Activated T-helper 1 cell treated with Interleukin-2 at 50 U/mL for 16 hours (primary cell): ENCODE measurements around the gene ADSL.

Experiments used
- DNase-seq: peaks from one replicate; pipeline ENCODE4 v3.0.0-alpha.2; 2020; ENCODE audit warnings: low read depth

The ADSL gene

DNA sequence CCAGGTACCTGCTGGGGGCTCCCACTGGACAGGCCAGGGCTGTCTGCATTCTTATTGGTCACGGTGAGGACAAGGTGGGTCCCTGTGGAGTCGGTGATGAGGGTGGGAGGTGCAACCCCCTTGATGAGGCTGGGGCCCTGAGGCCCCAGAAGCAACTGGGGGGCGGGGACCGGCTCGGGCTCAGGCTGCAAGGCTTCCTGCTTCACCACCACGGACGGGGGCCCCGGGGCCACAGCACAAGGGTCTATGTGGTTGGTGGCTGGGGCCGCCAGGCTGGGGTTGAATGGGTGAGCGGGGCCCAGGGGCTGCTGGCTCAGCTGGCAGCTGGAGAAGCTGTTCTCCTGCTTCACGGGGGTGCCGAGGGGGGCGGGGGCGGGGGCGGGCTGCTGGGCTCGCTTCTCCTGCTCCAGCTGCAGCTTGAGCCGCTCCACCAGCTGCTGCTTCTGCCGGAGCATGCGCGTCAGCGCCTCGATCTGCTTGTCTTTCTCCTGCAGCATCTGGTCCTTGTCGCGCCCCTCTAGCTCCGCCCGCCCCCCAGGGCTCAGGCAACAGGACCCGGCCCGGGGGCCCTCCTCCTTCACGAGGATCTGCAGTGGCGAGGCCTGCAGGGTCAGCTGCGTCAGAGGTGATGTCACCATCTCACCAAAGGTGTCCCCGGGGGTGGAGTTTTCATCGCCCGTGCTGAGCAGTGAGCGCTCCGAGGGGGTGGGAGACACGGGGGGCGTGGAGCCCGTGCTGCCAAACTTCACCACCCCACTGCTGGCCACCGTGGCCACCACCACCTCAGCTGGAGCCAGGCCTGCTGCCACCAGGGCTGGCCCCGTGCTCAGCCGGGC is 72.3 kb downstream of the ADSL start:
- no peak for DNase-seq

DNA sequence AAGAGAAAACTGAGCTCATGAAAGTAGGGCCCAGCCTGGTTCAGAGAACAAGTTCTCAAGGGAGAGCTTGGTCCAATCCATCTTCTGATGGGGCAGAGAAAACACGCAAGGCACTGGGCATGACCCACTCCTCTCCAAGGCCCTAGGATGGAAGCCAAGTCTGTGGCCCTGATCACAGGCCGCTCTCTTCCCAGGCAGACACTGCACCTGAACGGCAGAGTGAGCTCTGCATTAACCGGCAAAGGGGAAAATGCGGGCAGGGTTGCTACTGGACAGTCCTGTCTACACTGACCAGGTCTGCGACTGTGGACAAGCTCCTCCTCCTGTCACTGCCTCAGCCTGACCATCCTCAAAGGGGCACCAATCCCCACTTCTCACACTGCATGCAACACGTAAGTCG is 73.4 kb downstream of the ADSL start:
- DNase-seq = no peak

DNA sequence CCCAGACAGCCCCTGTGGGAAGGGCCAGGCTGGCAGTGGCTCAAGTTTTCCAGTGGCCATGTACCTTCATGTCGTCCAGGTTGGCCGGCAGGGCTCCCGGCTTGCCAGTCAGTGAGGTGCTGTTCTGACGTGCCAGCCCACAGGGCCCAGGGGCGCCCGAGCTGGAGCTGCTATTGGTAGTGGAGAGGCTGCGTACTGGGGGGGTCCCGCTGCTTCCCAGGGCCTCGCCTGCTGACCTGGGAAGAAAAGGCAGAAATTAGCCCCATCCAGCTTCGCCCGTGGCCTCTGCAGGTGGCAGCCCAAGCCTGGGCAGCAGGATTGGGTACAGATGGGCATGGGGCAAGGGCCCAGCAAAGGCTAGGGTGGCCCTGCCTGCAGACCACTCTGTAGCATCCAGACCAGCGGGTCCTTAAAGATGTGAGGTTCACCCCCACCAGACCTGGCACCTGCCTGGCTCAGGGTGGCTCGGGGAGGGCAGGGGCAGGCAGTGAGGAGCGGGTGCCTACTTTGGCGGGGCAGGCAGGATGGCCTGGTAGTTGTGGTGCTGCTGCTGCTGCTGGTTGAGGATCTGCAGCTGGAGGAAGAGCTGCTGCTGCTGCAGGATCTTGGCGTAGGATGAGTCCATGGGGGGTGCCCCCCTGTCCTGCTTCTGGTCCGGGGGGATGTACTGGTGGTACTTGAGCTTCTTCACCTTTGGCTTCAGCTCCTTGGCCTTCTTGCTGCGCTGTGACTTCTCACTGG is 74.2 kb downstream of the ADSL start:
- DNase-seq = no peak

DNA sequence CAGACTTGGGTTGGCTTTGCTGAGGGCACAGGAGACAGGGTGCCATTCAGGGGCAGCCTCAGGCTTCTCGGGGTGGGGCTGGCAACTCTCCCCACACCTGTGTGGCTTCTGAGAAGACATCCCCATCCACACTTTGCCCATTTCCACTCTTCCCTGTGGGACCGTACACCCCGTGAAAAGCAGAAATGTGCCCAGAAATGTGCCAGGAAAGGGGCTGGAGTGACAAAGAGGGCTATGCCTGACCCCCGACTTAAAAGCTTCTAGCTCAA is 74.7 kb downstream of the ADSL start:
- no peak for DNase-seq

DNA sequence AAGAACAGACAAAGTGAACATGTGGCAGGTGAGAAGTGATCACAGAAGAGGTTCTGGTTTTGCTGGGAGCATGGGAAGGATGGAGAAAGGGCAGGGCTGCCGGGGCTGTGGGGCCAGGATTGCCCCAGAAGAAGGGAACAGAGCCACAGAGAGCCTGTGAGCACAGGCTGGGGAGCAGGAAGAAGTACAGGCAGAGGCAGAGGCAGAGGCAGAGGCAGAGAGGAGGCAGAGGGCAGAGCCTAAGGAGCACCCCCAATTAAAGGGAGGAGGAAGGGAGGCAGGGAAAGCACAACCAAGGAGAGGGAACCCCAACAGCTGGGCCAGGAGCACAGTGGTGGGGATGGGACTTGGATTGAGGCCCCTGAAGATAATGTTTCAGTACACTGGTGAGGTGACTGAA is 75.6 kb downstream of the ADSL start:
- no peak for DNase-seq

DNA sequence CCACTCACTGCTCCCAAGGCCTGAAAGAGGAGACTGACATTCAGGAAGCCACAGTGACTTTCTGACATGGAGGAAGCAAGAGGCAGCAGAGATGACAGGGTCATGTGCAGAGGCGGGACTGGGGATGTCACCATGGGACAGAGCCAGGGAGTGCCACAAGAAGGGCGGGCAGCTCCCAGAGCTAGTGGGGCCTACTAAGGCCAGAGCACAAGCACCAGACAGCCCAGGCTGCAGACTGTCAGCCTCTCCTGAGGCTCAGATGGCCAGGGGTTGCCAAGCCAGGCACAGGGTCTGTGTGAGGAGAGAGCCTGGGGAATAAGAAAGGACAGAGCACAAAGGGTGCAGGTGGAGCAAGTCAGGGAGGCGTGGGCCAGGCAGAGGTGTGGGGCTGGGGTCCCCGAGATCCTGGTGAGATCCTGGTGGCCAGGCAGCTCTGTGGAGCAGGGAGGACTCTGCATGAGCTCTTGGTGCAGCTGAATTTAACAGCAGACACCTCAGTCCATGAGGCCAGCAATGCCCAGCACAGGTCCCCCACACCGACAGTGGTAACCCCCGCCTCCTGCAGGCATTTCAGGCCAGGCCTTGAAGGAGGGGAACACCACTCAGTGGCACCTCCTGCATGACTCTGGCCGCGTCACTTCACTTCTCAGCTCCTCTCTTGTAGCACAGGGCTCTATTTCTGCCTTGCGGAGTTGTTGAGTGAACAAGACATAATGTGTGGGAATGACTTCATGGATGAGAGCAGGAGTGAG is 76.4 kb downstream of the ADSL start:
- no peak for DNase-seq

DNA sequence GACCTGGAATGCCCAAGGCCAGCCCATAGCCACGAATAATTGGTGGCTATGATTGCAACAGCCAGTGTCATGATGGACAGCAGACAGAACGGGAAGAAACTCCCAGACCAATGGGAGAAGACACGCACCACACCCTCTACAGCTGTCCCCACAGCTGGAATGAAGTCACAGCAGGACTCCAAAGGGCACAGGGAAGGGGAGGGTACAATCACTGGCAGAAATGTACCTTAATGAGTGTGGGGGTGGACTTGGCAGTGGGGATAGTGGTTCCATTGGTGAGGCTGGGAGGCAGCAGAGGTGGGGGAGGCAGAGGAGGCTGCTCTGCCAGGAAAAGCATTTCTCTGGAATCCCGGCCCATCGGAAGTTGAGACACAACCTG is 77.0 kb downstream of the ADSL start:
- DNase-seq = no peak

DNA sequence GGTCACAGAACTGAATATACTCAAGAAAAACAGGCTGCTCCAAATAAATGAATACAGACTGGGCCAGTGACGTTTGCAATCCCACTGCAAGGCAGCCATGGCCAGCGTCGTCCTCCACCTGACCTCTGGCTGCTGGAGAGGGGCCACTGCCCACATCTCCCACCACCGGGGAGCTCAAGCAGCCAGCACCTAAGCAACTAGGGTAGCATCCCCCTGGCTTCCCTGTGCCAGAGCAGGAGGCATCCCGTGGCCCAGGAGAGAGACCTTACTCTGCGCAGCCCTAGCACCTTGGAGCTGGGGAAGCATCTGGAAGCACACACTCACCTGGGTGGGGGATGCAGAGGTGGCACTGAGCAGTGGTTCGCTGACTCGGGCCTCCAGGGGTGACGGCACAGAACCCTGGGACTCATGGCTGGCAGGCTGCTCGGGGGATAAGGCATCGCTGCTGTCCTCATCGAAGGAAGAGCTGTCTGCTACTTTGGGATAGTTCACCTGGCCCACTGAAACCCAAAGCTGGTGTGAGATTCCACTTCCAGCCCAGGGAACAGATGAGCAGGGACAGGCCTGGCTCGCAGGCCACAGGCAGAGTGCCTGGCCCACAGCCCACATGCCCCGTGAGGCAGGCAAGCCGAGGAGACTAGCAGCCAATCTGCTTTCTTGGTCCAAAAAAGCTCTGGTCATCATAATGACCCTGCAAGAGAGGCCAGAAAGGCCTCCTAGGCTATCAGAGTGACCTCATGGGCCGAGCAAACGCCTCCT is 77.8 kb downstream of the ADSL start:
- no peak for DNase-seq

DNA sequence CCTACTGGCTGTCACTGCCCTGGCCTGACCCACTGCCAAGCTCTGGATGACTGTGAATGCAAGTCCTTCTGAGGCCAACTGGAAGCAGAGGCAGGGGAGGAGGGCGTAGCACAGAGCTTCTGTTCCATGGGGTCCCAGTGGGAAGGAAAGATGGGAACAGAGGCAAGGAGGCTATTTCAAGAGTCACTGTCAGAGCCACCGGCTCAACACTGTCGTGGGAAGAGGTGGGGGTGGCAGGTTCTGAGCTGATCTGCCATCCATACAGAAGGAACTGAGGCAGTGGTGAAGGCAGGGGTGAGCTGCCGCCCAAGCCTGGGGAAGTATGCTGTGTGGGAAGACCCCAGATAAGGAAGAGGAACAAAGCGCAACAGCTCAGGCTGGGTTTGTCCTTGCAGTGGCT is 78.8 kb downstream of the ADSL start:
- no peak for DNase-seq

DNA sequence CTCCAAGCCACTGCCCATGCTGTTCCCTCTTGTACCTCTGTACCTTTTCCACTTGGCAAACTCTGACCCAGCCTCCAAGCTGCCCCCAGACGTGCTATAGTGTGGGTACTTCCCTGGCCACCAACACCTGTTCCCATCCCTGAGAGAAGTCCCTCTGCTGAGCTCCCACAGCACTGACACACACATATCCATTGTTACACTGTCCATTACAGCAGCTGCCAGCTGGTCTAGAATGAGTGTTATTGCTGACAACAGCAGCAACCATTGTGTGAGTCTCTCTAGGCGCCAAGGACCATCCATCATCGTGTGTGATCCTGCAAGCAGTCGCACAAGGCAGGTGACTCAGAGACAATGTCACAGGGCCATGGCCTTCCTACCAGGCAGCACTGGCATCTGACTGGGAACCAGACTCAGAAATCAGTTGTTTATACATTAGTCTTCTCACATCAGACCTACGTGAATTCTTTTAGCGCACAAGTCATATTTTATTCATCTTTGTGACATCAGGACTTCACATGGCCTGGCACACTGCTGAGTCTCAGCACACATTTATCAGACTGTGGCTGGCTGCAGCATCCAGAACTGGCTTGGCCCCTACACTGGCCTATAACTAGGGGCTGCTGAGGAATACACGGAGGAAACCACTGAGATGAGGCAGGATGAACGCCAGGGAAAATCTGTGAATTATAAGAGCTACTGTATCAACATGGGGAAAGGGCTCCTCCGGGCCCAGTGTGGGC is 80.5 kb downstream of the ADSL start:
- no peak for DNase-seq

DNA sequence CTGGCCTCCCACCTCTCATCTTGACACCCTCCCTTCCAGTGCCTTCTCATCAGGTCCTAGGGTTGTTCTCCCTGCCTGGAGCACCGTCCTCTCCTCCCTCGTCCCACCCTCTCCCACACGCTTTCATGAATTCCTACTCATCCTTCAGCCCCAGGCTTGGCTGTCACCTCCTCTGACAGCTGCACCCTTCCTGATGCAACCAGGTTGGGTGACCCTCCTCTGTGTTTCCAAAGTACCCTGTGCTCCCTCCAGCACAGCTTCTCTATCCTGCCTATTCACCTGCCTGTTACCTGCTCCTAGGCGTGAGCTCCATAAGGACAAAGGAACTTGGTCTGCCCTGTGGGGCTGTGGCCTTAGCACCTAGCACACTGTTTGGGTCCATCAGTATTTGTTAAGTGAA is 82.5 kb downstream of the ADSL start:
- DNase-seq = no peak

DNA sequence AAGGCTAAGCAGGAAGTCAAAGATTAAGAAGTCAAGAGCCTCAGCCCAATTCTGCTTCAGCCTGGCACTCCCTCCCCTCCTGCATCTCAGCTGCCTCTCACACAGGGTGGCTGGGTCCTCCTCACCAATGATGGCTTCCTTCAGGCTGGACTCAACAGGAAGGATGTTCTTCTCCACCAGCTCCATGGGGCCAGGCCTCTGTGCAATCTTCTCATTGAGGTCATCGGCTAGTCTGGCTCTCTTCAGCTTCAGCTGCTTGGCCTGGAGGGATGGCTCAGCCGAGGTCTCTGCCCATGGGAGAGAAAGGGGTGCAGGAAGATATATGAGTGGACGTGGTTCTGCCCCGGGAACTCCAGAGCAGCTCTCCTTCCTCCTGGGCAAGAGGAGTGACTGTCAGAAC is 83.2 kb downstream of the ADSL start:
- no peak for DNase-seq

DNA sequence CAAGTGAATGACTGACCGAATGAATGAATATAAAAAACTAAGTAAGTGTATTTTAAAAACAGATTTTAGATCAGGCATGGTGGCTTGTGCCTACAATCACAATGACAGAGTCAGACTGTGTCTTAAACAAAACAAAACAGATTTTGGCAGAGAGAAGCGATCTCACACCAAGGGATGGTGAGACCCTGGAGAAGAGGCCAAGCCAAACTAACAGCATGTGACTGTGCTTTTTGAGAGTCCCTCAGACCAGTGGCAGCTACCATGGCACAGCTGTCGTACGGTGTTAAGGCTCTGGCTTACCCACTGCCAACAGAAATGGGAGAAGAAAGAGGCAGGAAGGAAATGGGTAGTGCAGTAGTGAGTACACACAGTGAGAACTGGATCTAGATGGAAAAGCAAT is 84.7 kb downstream of the ADSL start:
- DNase-seq = no peak

DNA sequence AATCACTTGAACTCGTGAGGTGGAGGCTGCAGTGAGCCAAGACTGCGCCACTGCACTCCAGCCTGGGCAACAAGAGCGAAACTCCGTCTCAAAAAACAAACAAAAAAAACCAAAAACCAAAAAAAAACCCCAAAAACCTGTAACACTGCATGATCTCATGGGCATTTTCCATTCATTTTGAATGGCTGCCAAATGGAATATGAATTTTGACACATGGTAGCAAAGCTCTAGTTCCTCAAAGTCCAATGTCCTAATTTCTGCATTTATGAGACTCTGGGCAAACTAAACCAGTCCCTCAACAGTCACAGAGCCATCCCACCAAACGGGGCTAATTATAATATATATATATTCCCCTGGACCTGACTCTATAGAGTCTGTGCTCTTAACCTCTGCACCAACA is 85.9 kb downstream of the ADSL start:
- DNase-seq = no peak

DNA sequence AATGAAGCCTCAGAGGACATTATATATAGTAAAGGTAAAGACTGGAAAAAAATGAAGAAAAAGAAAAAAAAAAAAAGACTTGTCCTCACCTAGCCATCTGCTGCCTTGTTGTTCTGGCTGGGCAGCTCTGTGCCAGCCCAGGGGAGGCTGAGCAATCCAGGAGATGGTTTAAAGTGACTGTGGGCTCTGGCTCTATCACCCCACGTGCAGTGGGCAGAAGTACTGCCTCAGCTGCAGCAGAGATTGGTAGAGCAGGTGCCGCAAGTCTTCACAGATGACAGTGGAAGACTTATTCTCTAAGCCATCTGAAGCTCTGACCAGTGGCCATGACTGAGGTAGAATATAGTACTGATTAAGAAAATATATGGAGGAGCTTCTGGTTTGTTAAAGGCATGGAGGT is 86.3 kb downstream of the ADSL start:
- DNase-seq = no peak

DNA sequence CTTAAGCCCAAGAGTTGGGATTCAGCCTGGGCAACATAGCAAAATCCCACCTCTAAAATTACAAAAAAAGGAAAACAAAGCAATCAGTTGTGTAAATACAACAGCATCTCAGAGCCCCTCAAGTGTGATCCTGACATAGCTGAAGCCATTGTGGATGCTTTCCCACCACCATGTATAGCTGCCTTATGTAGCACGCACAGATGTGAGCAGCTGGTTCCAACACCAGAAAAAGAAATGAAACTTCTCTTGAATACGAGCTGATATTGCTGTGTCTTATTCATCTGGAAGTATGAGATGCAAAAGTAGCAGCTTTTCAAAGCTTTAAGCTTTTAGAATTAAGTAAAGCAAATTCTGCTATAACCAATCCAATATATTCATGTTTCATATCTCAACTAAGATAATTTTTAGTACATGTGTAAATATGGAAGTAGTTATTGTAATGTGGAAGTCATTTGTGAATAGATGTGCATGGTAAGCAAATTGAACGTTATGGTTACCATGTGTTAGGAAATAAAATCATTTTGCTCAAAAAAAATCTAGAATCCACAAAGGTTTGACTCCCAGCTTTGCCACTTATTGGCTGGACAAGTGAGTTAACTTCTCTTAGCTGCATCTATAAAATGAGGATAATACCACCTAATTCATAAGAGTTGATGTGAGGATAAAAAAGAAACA is 87.3 kb downstream of the ADSL start:
- DNase-seq = no peak

DNA sequence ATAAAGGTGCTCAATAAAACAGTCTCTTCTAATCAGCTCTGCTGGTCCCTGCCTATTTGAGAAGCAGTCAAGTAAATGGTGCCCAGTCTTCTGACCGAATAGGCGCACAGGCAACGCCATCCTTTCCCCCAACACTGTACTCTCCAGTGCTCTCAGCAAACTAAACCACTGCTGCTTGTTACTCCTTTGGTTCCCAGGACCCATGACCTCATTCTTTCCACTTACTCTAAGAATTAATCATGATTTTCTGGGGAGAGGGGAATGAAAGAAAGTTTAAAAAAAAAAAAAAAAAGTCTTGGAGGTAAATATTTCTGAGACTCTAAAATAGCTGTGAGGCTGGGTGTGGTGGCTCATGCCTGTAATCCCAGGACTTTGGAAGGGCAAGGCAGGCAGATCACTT is 87.8 kb downstream of the ADSL start:
- no peak for DNase-seq

DNA sequence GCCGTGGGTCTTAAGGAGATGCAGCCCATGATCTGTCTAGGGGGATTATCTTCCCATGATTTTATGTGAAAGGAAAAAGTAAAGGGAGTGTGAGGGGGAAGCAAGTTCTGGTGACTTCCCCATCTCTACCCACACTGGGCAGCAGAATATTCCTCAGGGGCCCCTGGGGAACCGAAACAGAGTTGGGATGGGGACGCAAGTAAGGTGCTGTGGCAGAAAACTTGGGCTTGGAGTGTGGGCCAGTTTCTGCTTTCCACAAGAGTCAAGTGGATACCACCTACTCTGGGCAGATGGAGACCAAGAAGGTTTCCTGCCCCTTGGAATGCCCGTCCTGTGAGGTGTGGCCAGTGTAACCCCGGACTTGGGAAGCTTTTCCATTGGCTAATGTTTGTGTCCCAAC is 88.4 kb downstream of the ADSL start:
- no peak for DNase-seq

DNA sequence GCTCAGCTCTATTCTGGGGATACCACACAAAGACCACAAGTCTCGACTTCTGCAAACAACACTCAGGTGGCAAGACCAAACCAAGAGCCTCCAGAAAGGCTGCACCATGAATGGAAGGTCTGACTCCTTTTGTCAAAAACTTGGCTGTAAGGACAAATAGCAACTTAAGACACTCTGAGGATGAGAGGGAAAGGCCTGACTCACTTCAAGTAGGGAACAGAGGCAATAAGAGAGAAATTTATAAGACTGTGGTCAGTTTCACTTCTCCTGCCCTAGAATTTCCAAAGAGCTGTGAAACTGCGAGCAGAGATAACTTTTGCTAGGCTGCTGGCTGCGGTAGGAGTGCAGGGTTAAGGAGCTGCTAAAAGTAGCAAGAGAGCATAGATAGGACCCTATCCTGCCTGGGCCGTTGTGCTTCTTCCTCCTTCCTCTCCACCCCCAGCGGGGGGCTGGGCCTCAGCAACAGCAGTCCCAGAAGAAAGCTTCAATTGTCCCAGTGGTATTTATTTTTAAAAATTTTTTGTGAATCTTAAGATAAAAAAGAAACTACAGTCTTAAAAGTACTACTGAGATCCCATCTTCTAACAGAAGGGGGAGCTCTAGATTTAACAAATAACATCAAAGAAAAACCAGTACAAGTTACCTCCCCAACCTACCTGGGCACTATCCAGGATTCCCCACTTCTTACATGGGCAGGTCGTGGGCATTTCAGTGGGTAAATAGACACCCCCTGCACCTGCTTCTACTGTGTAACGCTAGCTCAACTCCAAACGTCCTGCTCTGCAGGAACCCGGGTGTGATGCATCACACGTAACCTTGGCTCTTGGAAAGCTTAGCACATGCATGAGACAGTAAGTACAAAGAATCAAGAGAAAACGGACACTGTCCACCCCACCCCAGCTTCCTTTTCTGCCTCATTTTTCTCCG is 90.5 kb downstream of the ADSL start:
- no peak for DNase-seq
